GM18907 (cell line): ENCODE measurements around the gene FNBP1.
A peak's percentile ranks its signal among the peaks of the same experiment; 100 is the strongest.
"Not testable (repeated sequence)": the region's sequence is repeated elsewhere in the genome, so short reads cannot be mapped to it uniquely, and the experiment has no call there.

Source experiments
- ATAC-seq: cut with Tn5 transposase; IDR thresholded peaks from one replicate; pipeline ENCODE4 v1.9.1; 2021; ENCODE audit warnings: mild to moderate bottlenecking, moderate library complexity; ENCODE audit not compliant: unreplicated experiment

The FNBP1 gene

GRCh38 chr9:129962451-129962864, 80.5 kb downstream of the FNBP1 start:
- peak; percentile 5 for ATAC-seq

DNA sequence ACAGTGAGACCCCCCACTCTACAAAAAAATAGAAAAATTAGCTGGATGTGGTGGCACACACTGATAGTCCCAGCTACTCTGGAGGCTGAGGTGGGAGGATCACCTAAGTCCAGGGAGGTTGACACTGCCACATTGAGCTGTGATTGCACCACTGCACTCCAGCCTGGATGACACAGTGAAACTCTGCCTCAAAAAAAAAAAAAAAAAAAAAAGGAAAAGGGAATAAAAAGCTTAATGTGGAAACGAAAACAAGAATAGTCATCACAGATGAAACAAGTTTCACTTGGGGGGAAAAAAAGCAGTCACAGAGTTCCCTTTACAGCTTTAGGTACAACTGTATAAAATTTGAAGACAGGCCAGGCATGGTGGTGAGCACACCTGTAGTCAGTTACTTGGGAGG, 84.2 kb downstream of the FNBP1 start:
- no peak for ATAC-seq

DNA sequence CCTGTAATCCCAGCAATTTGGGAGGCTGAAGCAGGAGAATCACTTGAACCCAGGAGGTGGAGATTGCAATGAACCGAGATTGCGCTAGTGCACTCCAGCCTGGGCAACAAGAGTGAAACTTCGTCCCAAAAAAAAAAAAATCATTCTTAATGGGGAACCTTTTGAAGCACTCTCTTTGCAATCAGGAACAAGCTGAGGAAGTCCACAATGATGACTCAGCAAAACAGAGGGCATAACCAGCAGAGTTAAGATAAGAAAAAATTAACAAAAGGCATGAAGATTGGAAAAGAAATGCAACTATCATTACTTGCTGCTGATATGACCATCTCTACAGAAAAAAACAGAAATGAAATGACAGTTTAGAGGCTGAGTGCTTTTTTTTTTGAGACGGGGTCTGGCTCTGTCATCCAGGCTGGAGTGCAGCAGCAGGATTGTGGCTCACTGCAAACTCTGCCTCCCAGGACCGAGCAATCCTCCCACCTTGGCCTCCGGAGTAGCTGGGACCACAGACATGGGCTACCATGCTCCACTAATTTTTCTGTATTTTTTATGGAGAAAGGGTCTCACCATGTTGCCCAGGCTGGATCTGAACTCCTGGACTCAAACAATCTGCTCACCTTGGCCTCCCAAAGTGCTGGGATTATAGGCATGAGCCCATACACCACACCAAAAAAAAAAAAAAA, 88.0 kb downstream of the FNBP1 start:
- ATAC-seq: no peak

DNA sequence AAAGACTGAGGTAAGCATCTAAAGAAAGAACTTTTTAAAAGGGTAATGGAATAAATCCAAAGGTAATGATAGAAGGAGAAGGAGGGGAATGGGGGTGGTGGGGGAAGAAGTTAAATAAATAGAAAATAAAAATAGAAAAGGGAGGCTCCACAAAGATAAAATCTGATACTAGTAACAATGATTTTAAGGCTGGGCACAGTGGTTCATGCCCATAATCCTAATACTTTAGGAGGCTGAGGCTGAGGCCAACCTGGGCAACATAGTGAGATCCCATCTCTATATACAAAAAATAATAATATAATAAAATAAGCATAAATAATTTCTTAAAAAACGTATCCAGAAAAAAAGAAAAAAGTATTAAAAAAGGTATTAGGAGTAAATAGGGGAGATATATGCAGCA, 89.3 kb downstream of the FNBP1 start:
- no peak for ATAC-seq

DNA sequence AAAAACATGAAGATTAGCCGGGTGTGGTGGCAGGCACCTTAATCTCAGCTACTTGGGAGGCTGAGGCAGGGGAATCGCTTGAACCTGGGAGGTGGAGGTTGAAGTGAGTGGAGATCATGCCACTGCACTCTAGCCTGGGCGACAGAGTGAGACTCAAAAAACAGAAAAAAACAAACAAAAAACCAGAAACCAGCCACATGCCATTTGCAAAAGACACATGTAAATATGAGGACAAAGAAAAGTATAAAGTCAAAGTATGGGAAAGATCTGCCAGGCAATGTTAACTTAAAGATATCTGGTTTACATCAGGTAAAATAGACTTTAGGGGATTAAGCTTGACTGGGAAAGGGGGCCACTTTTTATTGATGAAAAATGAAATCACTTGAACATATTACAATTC, 90.7 kb downstream of the FNBP1 start:
- no peak for ATAC-seq

DNA sequence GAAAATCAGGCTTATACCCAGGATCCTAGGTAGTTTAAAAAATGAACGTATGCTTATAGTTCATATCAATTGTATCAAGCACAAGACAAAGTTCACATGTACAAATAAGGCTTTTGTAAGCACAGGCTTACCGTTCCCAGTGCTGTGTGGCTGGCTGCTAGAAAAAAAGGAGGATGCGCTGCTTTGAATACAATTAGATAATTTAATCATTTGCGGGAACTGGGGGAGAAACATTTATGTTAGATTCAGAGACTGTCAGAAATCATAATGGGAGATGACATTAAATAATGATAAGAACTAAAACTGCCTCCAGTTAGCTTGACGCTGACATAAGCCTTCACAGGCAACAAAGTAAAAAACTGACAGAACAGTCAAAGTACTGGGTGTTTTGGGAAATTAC, 93.2 kb downstream of the FNBP1 start:
- no peak for ATAC-seq

DNA sequence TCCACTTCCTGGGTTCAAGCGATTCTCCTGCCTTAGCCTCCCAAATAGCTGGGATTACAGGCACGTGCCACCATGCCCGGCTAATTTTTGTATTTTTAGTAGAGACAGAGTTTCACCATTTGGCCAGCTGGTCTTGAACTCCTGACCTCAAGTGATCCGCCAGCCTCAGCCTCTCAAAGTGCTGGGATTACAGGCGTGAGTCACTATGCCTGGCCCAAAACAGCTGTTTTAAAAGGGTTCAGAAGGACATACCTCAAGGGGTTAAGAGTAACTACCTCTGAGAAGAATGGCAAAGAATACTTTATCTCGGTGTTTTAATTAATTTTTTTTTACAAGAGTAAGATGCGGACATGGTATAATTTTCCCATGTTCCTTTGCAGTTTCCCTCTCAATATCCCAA, 94.4 kb downstream of the FNBP1 start:
- not testable (repeated sequence) for ATAC-seq

- ATAC-seq: no peak
Measured at GRCh38 chr9:129946246-129946995, 96.6 kb downstream of the FNBP1 start.

- ATAC-seq: no peak
Measured at GRCh38 chr9:129945314-129945713, 97.7 kb downstream of the FNBP1 start.

- no peak for ATAC-seq
Measured at GRCh38 chr9:129944506-129945116, 98.4 kb downstream of the FNBP1 start.

GRCh38 chr9:129939431-129939830, 103.6 kb downstream of the FNBP1 start:
- no peak for ATAC-seq

DNA sequence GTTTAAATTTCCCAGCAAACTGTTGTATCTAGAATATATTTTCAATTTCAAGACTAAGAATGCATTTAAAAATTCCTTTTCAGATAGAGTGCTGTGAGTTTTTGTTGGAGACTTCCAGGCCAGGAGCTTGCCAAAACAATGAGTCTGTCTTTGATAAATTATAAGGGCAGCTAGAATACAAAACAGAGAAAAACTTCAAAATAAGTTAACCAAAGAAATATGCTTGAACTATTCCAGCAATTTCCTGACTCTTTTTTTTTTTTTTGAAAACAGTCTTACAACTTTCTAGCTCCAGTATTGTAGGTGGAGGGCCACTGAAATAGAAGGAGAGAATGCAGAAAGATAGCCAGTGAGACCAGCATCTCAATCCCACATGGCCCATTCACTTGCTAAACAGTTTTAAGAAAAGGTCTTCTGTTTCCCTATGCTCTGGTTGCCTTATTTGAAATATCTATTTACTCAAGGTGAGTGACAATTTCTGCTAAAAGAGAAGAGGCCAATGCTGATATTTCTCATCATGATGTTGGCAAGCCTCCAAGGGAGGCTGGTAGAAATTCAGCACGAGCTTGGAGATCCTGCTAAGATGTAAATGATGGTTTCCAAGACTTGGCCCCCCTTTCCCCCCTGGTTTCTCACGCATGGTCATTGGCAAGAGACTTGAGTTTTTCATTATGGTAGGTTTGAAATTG, 104.6 kb downstream of the FNBP1 start:
- ATAC-seq: no peak

DNA sequence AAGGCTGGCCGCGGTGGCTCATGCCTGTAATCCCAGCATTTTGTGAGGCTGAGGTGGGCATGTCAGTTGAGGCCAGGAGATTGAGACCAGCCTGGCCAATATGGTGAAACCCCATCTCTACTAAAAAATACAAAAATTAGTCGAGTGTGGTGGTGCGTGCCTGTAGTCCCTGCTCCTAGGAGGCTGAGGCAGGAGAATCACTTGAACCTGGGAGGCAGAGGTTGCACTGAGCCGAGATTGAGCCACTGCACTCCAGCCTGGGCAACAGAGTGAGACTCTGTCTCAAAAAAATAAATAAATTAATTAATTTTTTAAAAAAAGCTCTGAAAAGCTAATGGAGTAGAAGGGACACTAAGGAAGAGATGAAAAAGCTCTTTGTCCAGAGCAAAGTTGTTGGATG, 105.1 kb downstream of the FNBP1 start:
- not testable (repeated sequence) for ATAC-seq

GRCh38 chr9:129936222-129936621, 106.8 kb downstream of the FNBP1 start:
- ATAC-seq: no peak

- no peak for ATAC-seq
Measured at GRCh38 chr9:129934780-129935179, 108.2 kb downstream of the FNBP1 start.

GRCh38 chr9:129934041-129934591, 108.9 kb downstream of the FNBP1 start:
- ATAC-seq: no peak

DNA sequence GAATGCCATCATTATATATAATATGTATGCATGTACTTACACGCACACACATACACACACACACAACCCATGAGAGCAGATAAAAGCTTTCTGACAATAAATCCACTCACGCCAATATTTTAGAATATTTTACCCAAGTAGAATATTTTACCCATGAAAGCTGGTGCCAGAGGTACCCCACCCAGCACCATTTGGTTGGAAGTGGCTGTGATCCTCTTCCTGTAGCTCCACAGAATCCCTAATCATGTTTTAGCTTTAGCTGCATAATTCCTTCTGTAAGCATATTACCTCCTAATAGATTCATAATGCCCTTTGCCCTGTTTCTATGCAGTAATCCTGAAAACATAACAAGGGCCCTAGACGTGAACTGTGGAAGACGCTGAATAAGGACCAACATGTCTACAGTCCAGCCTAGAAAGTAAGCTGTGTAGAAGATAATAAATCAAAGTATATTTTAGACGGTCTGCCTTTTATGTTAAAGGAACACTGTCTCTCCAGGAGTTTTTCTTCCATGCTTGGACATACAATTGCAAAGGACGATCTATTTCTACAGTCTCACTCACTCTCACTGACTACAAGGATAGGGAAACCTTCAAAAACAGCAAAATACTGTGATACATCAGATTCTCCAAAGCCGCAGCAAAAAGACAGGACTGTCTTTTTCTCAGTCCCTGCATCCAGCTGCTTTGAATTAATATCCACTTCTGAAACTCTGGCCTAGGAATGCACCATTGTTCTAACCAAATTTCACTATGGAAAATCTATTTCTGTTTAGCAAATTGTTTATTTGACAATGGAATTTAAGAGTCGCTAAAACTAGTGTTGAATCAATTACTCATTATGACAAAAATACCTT, 109.6 kb downstream of the FNBP1 start:
- no peak for ATAC-seq

DNA sequence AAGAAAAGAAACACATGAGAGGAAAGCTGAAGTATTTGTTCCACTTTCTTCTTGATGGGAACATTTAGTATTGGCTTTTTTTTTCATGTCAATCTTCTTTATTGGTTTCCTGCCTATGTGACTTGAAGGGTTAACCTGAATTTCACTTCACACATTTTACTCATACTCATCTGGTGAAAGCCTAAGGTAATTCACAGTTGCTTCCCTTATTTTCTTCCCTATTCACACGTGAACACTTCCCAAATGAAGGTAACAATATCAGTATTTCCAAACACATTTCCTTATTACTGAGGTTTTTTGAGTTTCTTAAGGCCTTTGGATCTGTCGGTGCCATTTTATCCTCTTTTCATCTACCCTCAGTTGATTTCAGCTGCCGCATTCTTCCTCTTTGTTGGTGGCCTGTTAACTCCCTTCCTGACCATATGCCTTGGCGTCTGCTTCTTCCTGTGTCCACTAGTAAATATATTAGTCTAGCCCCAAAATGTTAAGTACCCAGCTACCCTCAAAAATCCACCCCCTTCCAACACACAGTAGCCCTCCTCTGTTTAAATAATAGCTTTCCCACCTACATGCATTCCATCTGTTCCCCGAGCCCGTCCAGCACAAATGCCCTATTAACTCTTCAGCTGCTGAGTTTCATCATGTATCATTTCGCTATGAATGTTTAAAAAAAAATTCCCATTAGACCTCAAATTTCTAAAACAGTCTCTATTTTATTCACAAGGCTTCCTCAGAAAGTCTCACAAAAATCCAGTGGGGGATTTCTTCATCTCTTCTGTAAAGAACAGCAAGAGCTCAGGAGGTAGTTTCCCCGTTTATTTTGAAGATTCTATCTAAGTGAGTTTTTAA, 110.5 kb downstream of the FNBP1 start:
- ATAC-seq: peak; percentile 48

DNA sequence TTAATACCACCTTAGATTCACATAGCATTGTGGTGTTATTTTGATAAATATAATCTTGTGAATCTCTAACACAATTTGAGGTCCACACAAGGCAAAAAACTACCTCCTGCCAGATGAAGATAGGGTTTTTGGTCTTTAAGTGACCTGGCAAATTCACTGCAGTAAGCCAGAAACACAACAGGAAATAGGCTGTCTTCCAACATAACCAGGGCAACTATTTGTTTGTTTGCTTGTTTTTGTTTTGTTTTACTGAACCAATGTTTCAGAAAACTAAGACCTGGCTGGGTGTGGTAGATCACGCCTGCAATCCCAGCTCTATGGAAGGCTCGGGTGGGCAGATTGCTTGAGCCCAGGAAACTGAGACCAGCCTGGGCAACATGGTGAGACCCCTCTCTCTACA, 112.2 kb downstream of the FNBP1 start:
- ATAC-seq: no peak
